Astrocyte of the cerebellum (primary cell): ENCODE results near the gene VKORC1.
"Not testable (repeated sequence)": the region's sequence is repeated elsewhere in the genome, so short reads cannot be mapped to it uniquely, and the experiment has no call there.

Experiments
- DNase-seq: peaks from one replicate; pipeline ENCODE4 v3.0.0-alpha.2; 2011; ENCODE audit warnings: low read depth
- H3K4me3 ChIP-seq: 2 replicates; pipeline ENCODE4 v1.5.1; 2011; ENCODE audit warnings: mild to moderate bottlenecking, low read depth, low read length, moderate library complexity
- CTCF ChIP-seq: IDR thresholded peaks from 2 replicates; pipeline ENCODE4 v1.5.1; 2012; ENCODE audit warnings: low read length, low read depth, moderate library complexity, mild to moderate bottlenecking; ENCODE audit errors: missing control alignments
- in situ Hi-C: cut with HindIII; loops from 2 replicates; pipeline ENCODE4 v1.10.0; 2017; ENCODE audit warnings: low sequenced_read_pairs

Gene VKORC1

GRCh38 chr16:31106509-31107464, 12.2 kb upstream of the VKORC1 start:
- in situ Hi-C loops, result no loop called here
- no peak overlapping the region for H3K4me3 ChIP-seq
- TF ChIP-seq CTCF, result no peak

GRCh38 chr16:31105677-31106213, 11.1 kb upstream of the VKORC1 start:
- peak; percentile 80 for TF ChIP-seq CTCF
- in situ Hi-C loops, result no loop called here
- H3K4me3 ChIP-seq, result no peak overlapping the region
- DNase-seq, result no peak

More at GRCh38 chr16:31106509-31107464, 12.2 kb upstream of the VKORC1 start:
- DNase-seq, result no peak

- DNase-seq, in situ Hi-C loops: not testable (repeated sequence)
Measured at GRCh38 chr16:31100876-31101641, 6.5 kb upstream of the VKORC1 start.

GRCh38 chr16:31099860-31100638, 5.5 kb upstream of the VKORC1 start:
- no peak for DNase-seq
- no peak for TF ChIP-seq CTCF
- in situ Hi-C loops, result no loop called here
- no peak overlapping the region for H3K4me3 ChIP-seq

More at GRCh38 chr16:31100876-31101641, 6.5 kb upstream of the VKORC1 start:
- not testable (repeated sequence) for H3K4me3 ChIP-seq

GRCh38 chr16:31094088-31094423, 541 bp downstream of the VKORC1 start:
- no peak for TF ChIP-seq CTCF
- peak overlapping the region; percentile 90 for H3K4me3 ChIP-seq
- in situ Hi-C loops, result no loop called here
- no peak for DNase-seq

- H3K4me3 ChIP-seq, result peak overlapping the region; percentile 90
- in situ Hi-C loops, result no loop called here
- DNase-seq, result no peak
- no peak for TF ChIP-seq CTCF
Measured at GRCh38 chr16:31093132-31093703, 1.4 kb downstream of the VKORC1 start.
